H9 (cell line): ENCODE measurements around the gene SRGAP1. TPM values are rescaled to one million over a fixed set of nuclear protein-coding genes. Genes with fewer than 3 reads are reported as not detected.

ENCODE experiments used
- DNase-seq: peaks from one replicate; pipeline ENCODE4 v3.0.0-alpha.2; 2017
- H2AFZ ChIP-seq: one replicate; pipeline ENCODE4 v1.6.1; 2013; ENCODE audit warnings: mild to moderate bottlenecking, low read length, control low read depth, moderate library complexity
- H2AK5ac ChIP-seq: 2 replicates; pipeline ENCODE4 v1.6.1; 2013; ENCODE audit warnings: low read length, control low read depth, mixed read lengths; ENCODE audit not compliant: insufficient read length
- H2BK120ac ChIP-seq: one replicate; pipeline ENCODE4 v1.6.1; 2013; ENCODE audit warnings: low read depth, mild to moderate bottlenecking, low read length, control low read depth, inconsistent platforms; ENCODE audit not compliant: poor library complexity, severe bottlenecking
- H2BK12ac ChIP-seq: 2 replicates; pipeline ENCODE4 v1.6.1; 2013; ENCODE audit warnings: low read length, control low read depth, mixed read lengths, low read depth; ENCODE audit not compliant: insufficient read length
- H2BK15ac ChIP-seq: 2 replicates; pipeline ENCODE4 v1.6.1; 2013; ENCODE audit warnings: low read depth, low read length, control low read depth
- H2BK20ac ChIP-seq: one replicate; pipeline ENCODE4 v1.6.1; 2013; ENCODE audit warnings: low read depth, mild to moderate bottlenecking, low read length, control low read depth, inconsistent platforms; ENCODE audit not compliant: poor library complexity, severe bottlenecking
- H2BK5ac ChIP-seq: 2 replicates; pipeline ENCODE4 v1.6.1; 2013; ENCODE audit warnings: low read length, control low read depth, mixed read lengths; ENCODE audit not compliant: insufficient read length
- H3K14ac ChIP-seq: 2 replicates; pipeline ENCODE4 v1.6.1; 2013; ENCODE audit warnings: low read length, control low read depth; ENCODE audit not compliant: insufficient read depth
- H3K18ac ChIP-seq: 2 replicates; pipeline ENCODE4 v1.6.1; 2013; ENCODE audit warnings: low read depth, mild to moderate bottlenecking, mixed read lengths, low read length, control low read depth; ENCODE audit not compliant: insufficient read length
- H3K23ac ChIP-seq: 2 replicates; pipeline ENCODE4 v1.6.1; 2013; ENCODE audit warnings: low read length, control low read depth, mixed read lengths, low read depth; ENCODE audit not compliant: insufficient read length
- H3K23me2 ChIP-seq: 2 replicates; pipeline ENCODE4 v1.6.1; 2013; ENCODE audit warnings: low read depth, mild to moderate bottlenecking, mixed read lengths, low read length, control low read depth; ENCODE audit not compliant: insufficient read length, poor library complexity, severe bottlenecking
- H3K27ac ChIP-seq: 2 replicates; pipeline ENCODE4 v1.5.1; 2013; ENCODE audit warnings: low read length, control low read depth, mixed read lengths, low read depth; ENCODE audit not compliant: insufficient read length
- H3K27me3 ChIP-seq: 2 replicates; pipeline ENCODE4 v1.6.1; 2013; ENCODE audit warnings: low read length, control low read depth, inconsistent platforms; ENCODE audit not compliant: insufficient read depth
- H3K4ac ChIP-seq: 2 replicates; pipeline ENCODE4 v1.6.1; 2013; ENCODE audit warnings: low read depth, mild to moderate bottlenecking, control low read depth, inconsistent platforms, low read length, moderate library complexity
- H3K4me1 ChIP-seq: 2 replicates; pipeline ENCODE4 v1.6.1; 2013; ENCODE audit warnings: low read length, control low read depth, inconsistent platforms; ENCODE audit not compliant: insufficient read depth
- H3K4me2 ChIP-seq: 2 replicates; pipeline ENCODE4 v1.6.1; 2013; ENCODE audit warnings: low read length, control low read depth, mixed read lengths; ENCODE audit not compliant: insufficient read length, insufficient read depth
- H3K56ac ChIP-seq: 2 replicates; pipeline ENCODE4 v1.6.1; 2013; ENCODE audit warnings: low read depth, mild to moderate bottlenecking, mixed read lengths, low read length, control low read depth; ENCODE audit not compliant: insufficient read length
- H3K79me1 ChIP-seq: 2 replicates; pipeline ENCODE4 v1.6.1; 2013; ENCODE audit warnings: low read depth, mild to moderate bottlenecking, moderate library complexity, low read length, control low read depth, inconsistent platforms; ENCODE audit not compliant: insufficient read depth, poor library complexity, severe bottlenecking
- H3K79me2 ChIP-seq: 2 replicates; pipeline ENCODE4 v1.6.1; 2013; ENCODE audit warnings: low read length, control low read depth, inconsistent platforms; ENCODE audit not compliant: insufficient read depth
- H3K9ac ChIP-seq: 2 replicates; pipeline ENCODE4 v1.6.1; 2013; ENCODE audit warnings: low read length, control low read depth, mixed read lengths; ENCODE audit not compliant: insufficient read length; ENCODE audit errors: extremely low read depth
- H3K9me3 ChIP-seq: one replicate; pipeline ENCODE4 v1.6.1; 2013; ENCODE audit warnings: low read depth, low read length, inconsistent platforms; ENCODE audit not compliant: control insufficient read depth
- H3T11ph ChIP-seq: one replicate; pipeline ENCODE4 v1.6.1; 2013; ENCODE audit warnings: mild to moderate bottlenecking, low read length, control low read depth, inconsistent platforms
- H4K20me1 ChIP-seq: one replicate; pipeline ENCODE4 v1.6.1; 2013; ENCODE audit not compliant: control insufficient read depth, insufficient read length, insufficient read depth
- H4K5ac ChIP-seq: 2 replicates; pipeline ENCODE4 v1.6.1; 2013; ENCODE audit warnings: low read depth, mild to moderate bottlenecking, mixed read lengths, low read length, control low read depth; ENCODE audit not compliant: insufficient read length
- H4K8ac ChIP-seq: replicated peaks from 2 replicates; pipeline ENCODE4 v1.6.1; 2013; ENCODE audit warnings: low read length, control low read depth, mixed read lengths, low read depth; ENCODE audit not compliant: insufficient read length
- H4K91ac ChIP-seq: 2 replicates; pipeline ENCODE4 v1.6.1; 2013; ENCODE audit warnings: low read depth, mild to moderate bottlenecking, moderate library complexity, mixed read lengths, low read length, control low read depth; ENCODE audit not compliant: insufficient read length
- H3K27ac Mint-ChIP-seq, 3 experiments: 2 replicates in 2 of 3; 3 replicates in 1 of 3; pipeline ENCODE4 v1.8.0; 2020 to 2021; ENCODE audit warnings: mixed read lengths in 3 of 3, mild to moderate bottlenecking in 1 of 3, moderate library complexity in 1 of 3
- H3K27me3 Mint-ChIP-seq: 2 replicates; pipeline ENCODE4 v1.8.0; 2021; ENCODE audit warnings: low read depth, mild to moderate bottlenecking, moderate library complexity, mixed read lengths
- H3K36me3 Mint-ChIP-seq, 3 experiments: 2 replicates in 2 of 3; 3 replicates in 1 of 3; pipeline ENCODE4 v1.8.0; 2020 to 2021; ENCODE audit warnings: low read depth in 3 of 3, mixed read lengths in 3 of 3; ENCODE audit not compliant: insufficient read depth in 1 of 3
- H3K4me1 Mint-ChIP-seq, 2 experiments: 2 replicates each; pipeline ENCODE4 v1.8.0; 2020; ENCODE audit warnings: mixed read lengths in 2 of 2
- H3K4me3 Mint-ChIP-seq, 2 experiments: 2 replicates in 1 of 2; 3 replicates in 1 of 2; pipeline ENCODE4 v1.8.0; 2020 to 2021; ENCODE audit warnings: mild to moderate bottlenecking in 2 of 2, mixed read lengths in 2 of 2, moderate library complexity in 1 of 2
- H3K9me3 Mint-ChIP-seq, 2 experiments: 2 replicates in 1 of 2; 3 replicates in 1 of 2; pipeline ENCODE4 v1.8.0; 2020; ENCODE audit warnings: mild to moderate bottlenecking in 2 of 2, mixed read lengths in 2 of 2, moderate library complexity in 1 of 2
- WGBS: extraction: QIAGEN DNeasy Blood & Tissue Kit; methylation state at CpG from one replicate; pipeline ENCODE4 v1.1.7; 2013; ENCODE audit warnings: missing lambda C conversion rate, low lambda C conversion rate, mixed read lengths; ENCODE audit not compliant: insufficient read length; ENCODE audit errors: extremely low coverage; 5-methylcytosine and 5-hydroxymethylcytosine counted together
- total RNA-seq: library from RNA; stranded (reverse); gene quantifications from 2 replicates; pipeline ENCODE4 v1.2.1, GENCODE V29; 2021
- TF ChIP-seq, protein P1 (sequence below): fragments of 200-600 bp; sonication (generic); conservative IDR thresholded peaks from 3 replicates; pipeline ENCODE4 v1.8.0; 2021; ENCODE audit warnings: antibody characterized with exemption, mild to moderate bottlenecking

SRGAP1 gene
- total RNA-seq, 1 experiment from 2014 or later: 4.8 TPM

DNA sequence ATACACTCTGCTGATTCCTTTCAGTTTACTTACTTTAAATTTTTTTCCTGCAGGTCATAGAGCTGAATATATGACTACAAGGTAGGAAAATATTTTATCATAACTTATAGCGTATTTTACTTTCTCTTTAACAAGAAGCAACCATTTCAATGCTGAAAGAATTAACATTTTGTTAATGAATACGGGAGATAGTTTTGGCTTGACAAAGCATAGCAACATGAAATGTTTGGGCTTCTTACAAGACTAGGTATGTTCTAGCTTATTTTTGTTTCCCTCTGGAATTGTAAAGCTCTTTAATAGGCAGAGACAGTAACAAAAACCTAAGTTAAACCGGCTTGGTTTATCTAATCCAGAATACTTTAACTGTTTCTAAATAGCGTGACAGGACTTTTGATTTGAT lies 242.4 kb downstream of the SRGAP1 start:
- H2BK15ac ChIP-seq: no peak overlapping the region
- Mint-ChIP-seq H3K27me3 (no peaks in the 10 kb centered on the region), H3K4me1 (peaks cover 11 to 16% of the 10 kb centered on the region in 2 experiments), H3K4me3 (no peak overlapping the region), H3K9me3 (no peaks in the 10 kb centered on the region), H3K36me3 (no peaks in the 10 kb centered on the region; a peak in 1 of 7 replicates), H3K27ac (no peak overlapping the region; a peak in 2 of 7 replicates)
- H3K18ac ChIP-seq: no peak overlapping the region
- no peak overlapping the region for H2AK5ac ChIP-seq
- DNase-seq: no peak
- no peak overlapping the region for H3K4me2 ChIP-seq
- H2BK5ac ChIP-seq: no peak overlapping the region
- H2AFZ ChIP-seq: no peak overlapping the region
- no peaks in the 10 kb centered on the region for H3K27me3 ChIP-seq
- peaks cover 9% of the 10 kb centered on the region; the same call in 1 of the 2 replicates for H3K4me1 ChIP-seq
- no peak overlapping the region for H3K56ac ChIP-seq
- WGBS: no CpG with 5 or more reads among the region's 4 CpGs
- no peak overlapping the region for H4K8ac ChIP-seq
- H2BK120ac ChIP-seq: no peak overlapping the region
- TF ChIP-seq, protein P1, sequence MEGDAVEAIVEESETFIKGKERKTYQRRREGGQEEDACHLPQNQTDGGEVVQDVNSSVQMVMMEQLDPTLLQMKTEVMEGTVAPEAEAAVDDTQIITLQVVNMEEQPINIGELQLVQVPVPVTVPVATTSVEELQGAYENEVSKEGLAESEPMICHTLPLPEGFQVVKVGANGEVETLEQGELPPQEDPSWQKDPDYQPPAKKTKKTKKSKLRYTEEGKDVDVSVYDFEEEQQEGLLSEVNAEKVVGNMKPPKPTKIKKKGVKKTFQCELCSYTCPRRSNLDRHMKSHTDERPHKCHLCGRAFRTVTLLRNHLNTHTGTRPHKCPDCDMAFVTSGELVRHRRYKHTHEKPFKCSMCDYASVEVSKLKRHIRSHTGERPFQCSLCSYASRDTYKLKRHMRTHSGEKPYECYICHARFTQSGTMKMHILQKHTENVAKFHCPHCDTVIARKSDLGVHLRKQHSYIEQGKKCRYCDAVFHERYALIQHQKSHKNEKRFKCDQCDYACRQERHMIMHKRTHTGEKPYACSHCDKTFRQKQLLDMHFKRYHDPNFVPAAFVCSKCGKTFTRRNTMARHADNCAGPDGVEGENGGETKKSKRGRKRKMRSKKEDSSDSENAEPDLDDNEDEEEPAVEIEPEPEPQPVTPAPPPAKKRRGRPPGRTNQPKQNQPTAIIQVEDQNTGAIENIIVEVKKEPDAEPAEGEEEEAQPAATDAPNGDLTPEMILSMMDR: no peak
- no peak overlapping the region for H4K91ac ChIP-seq
- H3K9me3 ChIP-seq: no peaks in the 10 kb centered on the region
- H3K79me1 ChIP-seq: no peaks in the 10 kb centered on the region
- H3K23ac ChIP-seq: no peak overlapping the region
- H4K20me1 ChIP-seq: no peaks in the 10 kb centered on the region
- H3K14ac ChIP-seq: no peak overlapping the region
- H3K27ac ChIP-seq: no peak overlapping the region
- no peak overlapping the region for H3K4ac ChIP-seq
- H3T11ph ChIP-seq: no peak overlapping the region
- no peak overlapping the region for H4K5ac ChIP-seq
- no peaks in the 10 kb centered on the region for H3K23me2 ChIP-seq
- no peak overlapping the region for H2BK12ac ChIP-seq
- H3K79me2 ChIP-seq: no peaks in the 10 kb centered on the region
- no peak overlapping the region for H2BK20ac ChIP-seq
- H3K9ac ChIP-seq: no peak overlapping the region
